Fibroblast of the aortic adventitia (primary cell): ENCODE measurements around the gene DCPS. TPM values are rescaled to one million over a fixed set of nuclear protein-coding genes. Genes with fewer than 3 reads are reported as not detected.

Source experiments
- DNase-seq: peaks from one replicate; pipeline ENCODE4 v3.0.0-alpha.2; 2010; ENCODE audit warnings: low read depth
- H3K4me3 ChIP-seq: 2 replicates; pipeline ENCODE4 v1.5.1; 2011; ENCODE audit warnings: low read depth, mild to moderate bottlenecking, control low read depth, low read length, moderate library complexity
- CTCF ChIP-seq: IDR thresholded peaks from 2 replicates; pipeline ENCODE4 v1.5.1; 2011; ENCODE audit warnings: mild to moderate bottlenecking, low read length, control low read depth, inconsistent platforms; ENCODE audit not compliant: insufficient read depth
- total RNA-seq: library from RNA; depleted of rRNA; stranded (reverse); fragments of >200 nt; gene quantifications from 2 replicates; pipeline ENCODE4 v1.2.3, GENCODE V29; 2012; ENCODE audit warnings: low replicate concordance

DCPS gene
- total RNA-seq, 1 donor: 11.4 TPM

GRCh38 chr11:126327281-126328000 is 23.6 kb downstream of the DCPS start:
- H3K4me3 ChIP-seq: no peak overlapping the region
- DNase-seq: no peak
- no peak for TF ChIP-seq CTCF

- H3K4me3 ChIP-seq: no peak overlapping the region
- DNase-seq: no peak
- TF ChIP-seq CTCF: no peak
These were observed 24.1 kb downstream of the DCPS start for GRCh38 chr11:126328001-126328390.

GRCh38 chr11:126328444-126328843 is 24.6 kb downstream of the DCPS start:
- DNase-seq: no peak
- no peak for TF ChIP-seq CTCF
- no peak overlapping the region for H3K4me3 ChIP-seq

- DNase-seq: no peak
- TF ChIP-seq CTCF: no peak
These were observed 25.2 kb downstream of the DCPS start for GRCh38 chr11:126328938-126329643.

GRCh38 chr11:126329644-126330211 is 25.9 kb downstream of the DCPS start:
- no peak overlapping the region for H3K4me3 ChIP-seq
- no peak for DNase-seq
- TF ChIP-seq CTCF: no peak

More at GRCh38 chr11:126328938-126329643, 25.2 kb downstream of the DCPS start:
- H3K4me3 ChIP-seq: no peak overlapping the region

GRCh38 chr11:126331286-126331685 is 27.4 kb downstream of the DCPS start:
- TF ChIP-seq CTCF: no peak
- no peak overlapping the region for H3K4me3 ChIP-seq
- DNase-seq: no peak
